HEK293T (cell line): ENCODE data around the gene STXBP1.
A peak's percentile ranks its signal among the peaks of the same experiment; 100 is the strongest.

Experiments
- CTCF ChIA-PET: fragments of 350-600 bp; formaldehyde crosslinking; extraction: SDS; loops from one replicate; lab custom pipeline; 2021; ENCODE audit warnings: antibody characterized with exemption, inconsistent platforms; lab: Yijun Ruan, JAX
- POLR2A ChIA-PET: fragments of 350-600 bp; formaldehyde crosslinking; extraction: SDS; loops from one replicate; lab custom pipeline; 2020; ENCODE audit warnings: antibody characterized with exemption, inconsistent platforms; lab: Yijun Ruan, JAX
- DNase-seq: peaks from one replicate; pipeline ENCODE4 v3.0.0; 2012; ENCODE audit warnings: mixed read lengths; ENCODE audit errors: extremely low spot score
- ARNT ChIP-seq: fragments of 450-650 bp; IDR thresholded peaks from 2 replicates; pipeline ENCODE4 v1.6.1; 2017; ENCODE audit warnings: mild to moderate bottlenecking
- BHLHE40 ChIP-seq: fragments of 450-650 bp; IDR thresholded peaks from 2 replicates; pipeline ENCODE4 v1.6.1; 2016; ENCODE audit warnings: mild to moderate bottlenecking, moderate library complexity, borderline replicate concordance
- CTBP1 ChIP-seq: fragments of 450-650 bp; IDR thresholded peaks from 2 replicates; pipeline ENCODE4 v1.6.1; 2016; ENCODE audit warnings: borderline replicate concordance
- ELF4 ChIP-seq: fragments of 450-650 bp; IDR thresholded peaks from 2 replicates; pipeline ENCODE4 v1.6.1; 2017; ENCODE audit warnings: antibody characterized with exemption
- FOXA1 ChIP-seq: fragments of 450-650 bp; IDR thresholded peaks from 2 replicates; pipeline ENCODE4 v1.6.1; 2016; ENCODE audit warnings: mild to moderate bottlenecking
- FOXK2 ChIP-seq: fragments of 450-650 bp; IDR thresholded peaks from 2 replicates; pipeline ENCODE4 v1.6.1; 2016; ENCODE audit warnings: mild to moderate bottlenecking
- FOXM1 ChIP-seq: fragments of 450-650 bp; IDR thresholded peaks from 2 replicates; pipeline ENCODE4 v1.6.1; 2017; ENCODE audit warnings: mild to moderate bottlenecking, borderline replicate concordance
- HDGF ChIP-seq: fragments of 450-650 bp; IDR thresholded peaks from 2 replicates; pipeline ENCODE4 v1.6.1; 2017; ENCODE audit warnings: antibody characterized with exemption, borderline replicate concordance
- L3MBTL2 ChIP-seq: fragments of 450-650 bp; conservative IDR thresholded peaks from 2 replicates; pipeline ENCODE4 v1.6.1; 2016; ENCODE audit warnings: mild to moderate bottlenecking
- LEF1 ChIP-seq: fragments of 450-650 bp; IDR thresholded peaks from 2 replicates; pipeline ENCODE4 v1.6.1; 2017; ENCODE audit warnings: mild to moderate bottlenecking, borderline replicate concordance
- NFRKB ChIP-seq: fragments of 450-650 bp; IDR thresholded peaks from 2 replicates; pipeline ENCODE4 v1.6.1; 2016; ENCODE audit warnings: mild to moderate bottlenecking, moderate library complexity
- SP1 ChIP-seq: fragments of 450-650 bp; IDR thresholded peaks from 2 replicates; pipeline ENCODE4 v1.6.1; 2017
- SUZ12 ChIP-seq: fragments of 450-650 bp; IDR thresholded peaks from 2 replicates; pipeline ENCODE4 v1.6.1; 2016; ENCODE audit warnings: mild to moderate bottlenecking
- TARDBP ChIP-seq: fragments of 450-650 bp; IDR thresholded peaks from 2 replicates; pipeline ENCODE4 v1.6.1; 2016
- ZNF384 ChIP-seq: fragments of 450-650 bp; IDR thresholded peaks from 2 replicates; pipeline ENCODE4 v1.6.1; 2016
- TF ChIP-seq, protein P1 (sequence below): fragments of 450-650 bp; IDR thresholded peaks from 2 replicates; pipeline ENCODE4 v1.6.1; 2016

The STXBP1 gene

DNA sequence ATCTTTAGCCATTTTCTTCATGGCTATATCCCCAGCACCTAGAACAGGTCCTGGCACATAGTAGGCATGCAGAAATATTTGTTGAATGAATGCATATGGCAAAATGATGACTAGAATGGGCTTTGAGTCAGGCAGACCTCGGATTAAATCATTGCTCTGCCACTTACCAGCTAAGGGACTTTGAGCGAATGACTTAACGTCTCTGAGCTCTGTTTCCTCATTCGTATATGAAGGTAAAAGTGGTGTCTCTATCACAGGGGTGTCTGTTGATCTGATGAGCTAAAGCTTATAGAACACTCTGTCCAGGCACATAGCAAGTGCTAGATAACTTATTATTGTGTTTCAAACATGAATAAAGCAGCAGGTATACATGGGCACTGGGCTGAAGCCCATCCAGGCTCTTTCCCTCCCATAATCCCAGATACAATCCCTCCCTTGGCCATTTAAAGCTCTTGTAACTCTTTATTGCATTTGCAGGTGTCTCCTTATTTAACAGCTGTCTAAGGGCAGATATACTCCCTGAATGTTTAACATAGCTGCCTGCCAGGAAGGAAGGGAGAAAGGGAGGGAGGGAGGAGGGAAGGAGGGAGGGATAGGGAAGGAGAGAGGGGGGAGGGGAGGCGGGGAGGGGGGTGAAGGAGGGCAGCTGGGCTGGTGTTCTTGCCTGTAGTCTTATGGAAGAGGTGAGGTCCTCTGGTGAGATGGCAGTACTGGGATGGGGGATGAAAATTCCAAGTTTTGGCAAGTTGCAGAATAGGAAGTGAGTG is 23.2 kb upstream of the STXBP1 start:
- no peak for DNase-seq
- no peak for TF ChIP-seq FOXM1
- TF ChIP-seq CTBP1 = no peak
- TF ChIP-seq FOXA1 = no peak
- TF ChIP-seq SUZ12 = no peak
- TF ChIP-seq, protein P1, sequence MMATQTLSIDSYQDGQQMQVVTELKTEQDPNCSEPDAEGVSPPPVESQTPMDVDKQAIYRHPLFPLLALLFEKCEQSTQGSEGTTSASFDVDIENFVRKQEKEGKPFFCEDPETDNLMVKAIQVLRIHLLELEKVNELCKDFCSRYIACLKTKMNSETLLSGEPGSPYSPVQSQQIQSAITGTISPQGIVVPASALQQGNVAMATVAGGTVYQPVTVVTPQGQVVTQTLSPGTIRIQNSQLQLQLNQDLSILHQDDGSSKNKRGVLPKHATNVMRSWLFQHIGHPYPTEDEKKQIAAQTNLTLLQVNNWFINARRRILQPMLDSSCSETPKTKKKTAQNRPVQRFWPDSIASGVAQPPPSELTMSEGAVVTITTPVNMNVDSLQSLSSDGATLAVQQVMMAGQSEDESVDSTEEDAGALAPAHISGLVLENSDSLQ = no peak
- no peak for TF ChIP-seq FOXK2
- no peak for TF ChIP-seq BHLHE40
- no peak for TF ChIP-seq SP1
- POLR2A ChIA-PET = interaction anchor here (1.3 kb wide), 1 partner anchor 146 kb away, joined by 4 read pairs; the partner anchor contains the start of gene TOR2A
- CTCF ChIA-PET = interaction anchor here (0.6 to 2.4 kb wide), 4 partner anchors 20 to 145 kb away, joined by 3 to 14 read pairs (median 4); partner anchors contain the start of gene TOR2A

GRCh38 chr9:127589955-127590370 is 22.1 kb upstream of the STXBP1 start:
- ChIA-PET CTCF (interaction anchor here (0.6 to 2.4 kb wide), 8 partner anchors 15 to 280 kb away, joined by 3 to 14 read pairs (median 4); partner anchors contain the start of gene TOR2A), POLR2A (interaction anchor here (1.1 kb wide), 1 partner anchor 145 kb away, joined by 7 read pairs; the partner anchor contains the start of gene TOR2A)
- TF ChIP-seq CTBP1 = no peak
- TF ChIP-seq HDGF = no peak
- TF ChIP-seq SUZ12 = no peak
- TF ChIP-seq ELF4 = no peak
- no peak for TF ChIP-seq L3MBTL2
- TF ChIP-seq NFRKB = no peak
- TF ChIP-seq FOXM1 = no peak
- TF ChIP-seq FOXK2 = no peak
- peak; percentile 72 for DNase-seq

- CTCF ChIA-PET = no interaction called here
- TF ChIP-seq SP1 (no peak), FOXA1 (no peak), CTBP1 (no peak), SUZ12 (no peak), BHLHE40 (no peak), TARDBP (no peak), L3MBTL2 (no peak), ARNT (no peak), FOXK2 (no peak), ELF4 (no peak)
- POLR2A ChIA-PET = no interaction called here
- no peak for DNase-seq
Measured at GRCh38 chr9:127595611-127596010, 16.5 kb upstream of the STXBP1 start.

GRCh38 chr9:127598839-127599549 is 13.1 kb upstream of the STXBP1 start:
- TF ChIP-seq FOXA1 (no peak), BHLHE40 (no peak), ELF4 (no peak), ARNT (no peak), SP1 (no peak), ZNF384 (no peak), HDGF (no peak), L3MBTL2 (no peak), NFRKB (no peak), FOXM1 (no peak), LEF1 (no peak), CTBP1 (no peak), SUZ12 (no peak), FOXK2 (no peak), TARDBP (no peak)
- DNase-seq = no peak
- CTCF ChIA-PET = no interaction called here
- POLR2A ChIA-PET = interaction anchor here (1.0 kb wide), 1 partner anchor 13 kb away, joined by 3 read pairs; the partner anchor contains the start of gene STXBP1

- CTCF ChIA-PET = no interaction called here
- TF ChIP-seq SUZ12 (no peak), FOXK2 (no peak)
- POLR2A ChIA-PET = interaction anchor here (1.0 kb wide), 1 partner anchor 12 kb away, joined by 3 read pairs; the partner anchor contains the start of gene STXBP1
- DNase-seq = no peak
Measured at GRCh38 chr9:127599550-127599891, 12.6 kb upstream of the STXBP1 start.

DNA sequence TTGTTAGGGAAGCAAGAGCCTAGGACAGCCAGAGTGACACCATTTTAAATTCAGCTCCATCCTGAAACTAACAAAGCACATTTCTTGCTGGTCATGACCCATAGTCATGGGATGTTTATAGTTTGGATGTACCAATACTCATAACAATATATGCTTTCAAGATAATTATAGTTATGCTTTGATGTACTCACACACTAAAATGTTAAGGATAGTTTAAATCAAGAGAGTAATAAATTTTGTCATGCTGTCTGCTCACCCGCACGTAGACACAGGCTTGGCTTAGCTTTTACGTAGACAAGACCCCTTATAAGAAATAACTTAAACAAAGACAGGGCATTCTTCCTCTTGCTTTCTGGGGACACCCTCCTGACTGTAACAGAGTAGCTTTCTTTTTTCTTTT is 8.9 kb upstream of the STXBP1 start:
- TF ChIP-seq SP1 = no peak
- TF ChIP-seq TARDBP = no peak
- no peak for TF ChIP-seq SUZ12
- TF ChIP-seq CTBP1 = no peak
- TF ChIP-seq HDGF = no peak
- no peak for TF ChIP-seq FOXK2
- no peak for TF ChIP-seq L3MBTL2
- no peak for TF ChIP-seq NFRKB
- TF ChIP-seq ELF4 = no peak
- no peak for TF ChIP-seq BHLHE40
- TF ChIP-seq FOXM1 = no peak
- no peak for TF ChIP-seq LEF1
- no peak for TF ChIP-seq FOXA1
- TF ChIP-seq ZNF384 = no peak
- TF ChIP-seq, protein P1 = no peak
- no peak for TF ChIP-seq ARNT
- no peak for DNase-seq
- POLR2A ChIA-PET = interaction anchor here (1.6 kb wide), 1 partner anchor 9 kb away, joined by 5 read pairs; the partner anchor contains the start of gene STXBP1
- CTCF ChIA-PET = interaction anchor here (0.6 to 1.0 kb wide), 3 partner anchors 13 to 28 kb away, joined by 3 to 4 read pairs (median 3); no protein-coding TSS in a partner anchor
